DMS53 treated with DMSO at 0.1 percent for 48 hours (cell line): ENCODE results near the gene PRKCA.

ENCODE experiments used
- DNase-seq: peaks from one replicate; lab custom pipeline; 2025; ENCODE audit not compliant: unreplicated experiment; lab: John Stamatoyannopoulos, UW

PRKCA gene

GRCh38 chr17:66412857-66413558 lies 110.6 kb downstream of the PRKCA start:
- DNase-seq: no peak

DNA sequence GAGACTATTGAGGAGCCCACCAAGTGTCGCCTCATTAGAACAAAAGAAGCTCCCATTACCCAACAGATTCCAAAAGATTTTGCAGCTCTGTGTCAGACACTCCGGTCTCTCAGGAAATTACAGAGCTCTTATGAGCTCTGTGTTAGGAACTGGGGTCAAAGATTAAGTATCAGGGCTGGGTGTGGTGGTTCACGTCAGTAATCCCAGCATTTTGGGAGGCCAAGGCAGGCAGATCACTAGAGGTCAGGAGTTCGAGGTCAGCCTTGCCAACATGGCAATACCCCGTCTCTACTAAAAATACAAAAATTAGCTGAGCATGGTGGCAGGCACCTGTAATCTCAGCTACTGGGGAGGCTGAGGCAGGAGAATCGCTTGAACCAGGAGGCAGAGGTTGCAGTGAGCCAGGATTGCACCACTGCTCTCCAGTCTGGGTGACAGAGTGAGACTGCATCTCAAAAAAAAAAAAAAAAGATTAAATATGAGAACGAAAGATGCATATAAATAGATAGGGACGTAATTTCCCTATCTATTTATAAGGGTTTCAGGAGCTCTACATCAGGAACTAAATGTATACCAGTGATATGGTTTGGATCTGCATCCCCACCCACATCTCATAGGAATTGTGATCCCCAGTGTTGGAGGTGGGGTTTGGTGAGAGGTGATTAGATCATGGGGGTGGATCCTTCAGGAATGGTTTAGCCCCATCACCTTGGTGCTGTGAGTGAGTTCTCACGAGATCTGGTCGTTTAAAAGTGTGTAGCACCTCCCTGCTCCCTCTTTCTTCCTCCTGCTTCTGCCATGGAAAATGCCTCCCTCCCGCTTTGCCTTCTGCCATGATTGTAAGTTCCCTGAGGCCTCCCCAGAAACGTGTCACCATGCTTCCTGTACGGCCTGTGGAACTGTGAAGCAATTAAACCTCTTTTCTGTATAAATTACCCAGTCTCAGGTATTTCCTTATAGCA lies 111.4 kb downstream of the PRKCA start:
- DNase-seq: no peak

DNA sequence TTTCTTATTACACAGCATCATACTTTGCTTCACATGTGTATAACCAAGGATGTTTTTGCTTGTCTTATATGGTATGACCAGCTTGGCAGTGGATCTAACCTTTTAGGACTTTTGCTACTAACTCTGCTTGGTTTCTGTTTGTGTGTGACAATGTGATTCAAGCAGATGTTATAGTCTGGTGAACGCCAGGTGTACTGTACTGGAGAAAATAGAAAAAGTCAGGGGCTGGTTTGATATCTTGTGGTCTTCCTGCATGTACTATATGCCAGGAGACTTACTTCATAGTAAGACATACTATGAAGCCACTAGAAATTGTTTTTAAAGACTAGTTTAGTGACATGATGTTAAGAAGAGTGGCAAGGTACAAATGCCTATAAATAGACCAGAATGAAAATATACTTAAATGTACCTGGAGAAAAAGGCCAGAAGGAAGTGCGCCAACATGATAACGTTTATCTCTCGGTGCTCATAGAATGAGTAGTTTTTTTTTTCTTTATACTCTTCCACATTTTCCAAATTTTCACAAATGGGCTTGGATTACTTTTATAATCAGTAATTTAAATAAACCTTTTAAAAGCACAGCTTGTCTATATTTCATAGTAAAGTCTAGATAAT lies 112.3 kb downstream of the PRKCA start:
- DNase-seq: peak; percentile 47

GRCh38 chr17:66415366-66416206 lies 113.2 kb downstream of the PRKCA start:
- peak; percentile 84 for DNase-seq

GRCh38 chr17:66416207-66416940 lies 114.0 kb downstream of the PRKCA start:
- no peak for DNase-seq

DNA sequence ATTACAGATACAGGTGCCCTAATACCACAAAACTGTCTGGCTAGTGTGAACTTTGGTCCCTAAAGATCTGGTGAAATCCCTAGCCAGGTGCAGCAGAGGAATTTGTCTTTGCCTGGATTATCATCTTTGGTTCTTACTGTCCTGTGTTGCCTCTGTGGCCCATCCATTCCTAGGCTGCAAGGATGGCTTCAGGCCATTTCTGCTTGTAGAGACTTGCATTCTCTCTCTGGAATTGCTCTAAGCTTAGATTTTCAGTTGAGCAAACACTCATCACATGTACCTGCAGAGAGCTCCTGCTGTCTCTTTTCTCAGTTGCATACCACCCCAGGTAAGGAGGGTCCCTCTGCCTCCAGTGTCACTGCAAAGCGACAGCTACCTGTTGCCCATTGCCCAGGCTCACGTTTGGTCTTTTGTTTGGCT lies 114.9 kb downstream of the PRKCA start:
- no peak for DNase-seq

DNA sequence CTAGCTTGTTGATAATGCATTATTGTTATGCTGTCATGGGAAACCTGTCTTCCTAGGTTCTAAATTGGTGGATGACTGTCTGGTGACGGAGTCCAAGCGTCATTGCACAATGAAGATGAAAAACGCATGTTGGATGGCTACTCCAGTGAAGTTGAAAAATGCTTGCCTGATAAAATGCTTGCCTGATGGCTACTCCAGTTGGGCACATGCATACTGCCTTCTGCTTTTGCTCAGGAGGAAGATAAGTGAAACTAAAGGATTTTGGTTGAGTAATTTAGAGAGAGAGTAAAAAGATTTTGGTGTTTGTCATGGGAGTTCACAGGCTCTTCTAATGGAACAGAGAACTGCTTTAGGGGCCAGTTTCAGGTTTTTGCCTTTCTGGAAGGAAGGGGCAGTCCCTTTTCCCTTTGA lies 118.6 kb downstream of the PRKCA start:
- DNase-seq: no peak

- DNase-seq: no peak
Measured at GRCh38 chr17:66422186-66422585, 119.8 kb downstream of the PRKCA start.

- DNase-seq: no peak
Measured at GRCh38 chr17:66423056-66423955, 120.9 kb downstream of the PRKCA start.

DNA sequence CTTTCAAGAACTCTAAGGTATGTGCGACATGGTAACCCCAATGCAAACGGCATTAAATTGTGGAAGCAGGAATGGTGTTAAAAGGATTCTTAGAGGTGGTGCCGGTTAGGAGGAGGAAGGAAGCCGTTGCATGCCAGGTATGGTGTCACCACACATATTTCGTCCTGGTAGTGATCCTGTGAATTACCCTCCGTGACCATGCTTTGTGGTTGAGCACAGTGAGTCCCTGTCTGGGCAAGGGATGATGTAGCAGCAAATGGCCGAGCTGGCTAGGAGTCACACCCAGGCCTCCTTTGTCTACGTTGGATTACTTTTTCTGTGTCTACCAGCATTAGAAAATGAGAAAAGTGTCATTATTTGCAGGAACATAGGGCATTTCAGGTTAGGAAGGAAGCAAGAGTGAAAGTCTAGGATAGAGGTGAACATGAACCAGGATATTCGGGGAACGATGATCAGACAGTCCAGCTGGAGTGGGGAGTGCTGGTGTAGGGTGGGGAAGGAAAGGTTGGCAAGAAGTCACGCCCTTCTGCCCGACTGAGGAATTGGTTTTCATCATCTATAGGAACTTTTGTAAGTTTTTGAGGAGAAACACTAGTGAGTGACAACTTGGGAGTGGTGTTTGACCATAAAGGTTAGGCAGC lies 123.5 kb downstream of the PRKCA start:
- no peak for DNase-seq

DNA sequence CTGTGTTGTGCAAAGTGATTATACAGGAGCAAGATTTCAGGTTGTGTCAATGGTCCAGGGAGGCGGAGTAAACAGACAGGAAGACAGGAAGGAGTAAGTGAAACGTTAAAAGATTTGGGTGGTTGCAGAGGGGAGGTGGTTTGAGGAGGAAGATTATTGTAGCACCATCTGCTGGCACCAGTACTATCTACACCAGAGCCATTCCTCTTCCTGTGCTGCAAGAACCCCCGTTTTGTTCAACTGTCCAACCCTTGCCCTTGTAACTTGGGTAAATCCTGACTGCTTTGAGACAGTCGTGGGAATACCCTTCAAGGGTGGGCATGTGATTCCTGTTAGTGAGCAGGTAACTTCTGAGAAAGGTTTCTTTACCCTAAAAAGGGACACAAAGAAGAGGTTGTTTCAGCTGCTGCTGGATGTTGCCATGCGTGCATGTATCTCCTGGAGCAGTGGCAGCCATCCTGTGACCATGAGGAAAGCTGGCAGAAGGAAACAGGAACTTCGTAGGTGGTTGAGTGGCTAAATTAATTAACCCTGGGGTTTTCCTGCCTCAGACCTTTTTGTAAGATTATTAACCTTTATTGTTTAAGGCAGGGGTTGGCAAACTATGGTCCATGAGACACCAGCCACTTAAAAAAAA lies 124.1 kb downstream of the PRKCA start:
- no peak for DNase-seq

DNA sequence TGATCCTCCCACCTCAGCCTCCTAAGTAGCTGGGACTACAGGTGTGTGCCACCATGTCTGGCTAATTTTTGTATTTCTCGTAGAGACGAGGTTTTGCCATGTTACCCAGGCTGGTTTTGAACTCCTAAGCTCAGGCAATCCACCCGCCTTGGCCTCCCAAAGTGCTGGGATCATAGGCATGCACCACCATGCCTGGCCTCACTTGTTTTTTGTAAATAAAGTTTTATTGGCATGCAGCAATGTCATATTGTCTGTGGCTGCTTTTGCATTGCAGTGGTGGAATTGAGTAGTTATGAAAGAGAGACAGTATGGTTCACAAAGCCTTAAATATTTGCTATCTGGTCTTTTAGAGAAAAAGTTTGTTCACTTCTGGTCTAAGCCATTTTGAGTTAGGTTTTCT lies 124.7 kb downstream of the PRKCA start:
- no peak for DNase-seq

- DNase-seq: no peak
Measured at GRCh38 chr17:66429680-66430079, 127.3 kb downstream of the PRKCA start.

- no peak for DNase-seq
Measured at GRCh38 chr17:66430846-66431795, 128.7 kb downstream of the PRKCA start.

GRCh38 chr17:66431910-66432309 lies 129.5 kb downstream of the PRKCA start:
- DNase-seq: no peak

DNA sequence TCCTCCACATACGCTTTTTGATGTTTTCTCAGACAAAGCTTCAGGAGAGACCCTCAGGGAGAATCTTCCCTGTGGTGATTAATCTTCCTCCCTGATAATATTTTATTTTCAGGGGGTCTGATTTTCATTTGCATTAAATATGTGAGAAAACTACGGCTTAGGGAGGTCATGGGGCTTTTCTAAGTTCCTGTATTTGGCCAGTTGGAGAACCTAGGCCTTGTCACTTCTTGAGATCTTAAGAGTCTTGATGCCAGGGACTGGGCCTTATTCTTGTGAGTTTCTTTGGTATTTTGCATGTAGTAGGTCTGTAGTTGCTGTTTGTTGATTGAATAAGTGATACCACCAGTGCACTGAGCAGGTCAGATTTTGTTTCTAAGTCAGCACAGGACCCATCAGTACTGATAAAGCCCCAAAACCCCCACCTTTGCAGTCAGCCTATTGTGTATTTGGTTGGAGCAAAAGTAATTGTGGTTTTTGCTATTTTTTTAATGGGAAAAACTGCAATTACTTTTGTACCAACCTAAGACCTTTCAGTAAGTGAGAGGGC lies 130.1 kb downstream of the PRKCA start:
- DNase-seq: no peak
